CD14-positive monocyte (primary cell): ENCODE data around the gene DENND11. TPM values are rescaled to one million over a fixed set of nuclear protein-coding genes. Genes with fewer than 3 reads are reported as not detected.

Experiments
- DNase-seq, 3 donors: peaks; one replicate each; pipeline ENCODE4 v3.0.0-alpha.2; 2011 to 2022
- H2AFZ ChIP-seq: 2 replicates; pipeline ENCODE4 v1.6.0; 2012; ENCODE audit warnings: mild to moderate bottlenecking, low read depth, low read length, inconsistent platforms; ENCODE audit not compliant: insufficient read depth, poor library complexity, severe bottlenecking
- H3K27ac ChIP-seq, 2 donors: 1 replicate in 1 of 2; 2 replicates in 1 of 2; pipeline ENCODE4 v1.5.1; 2012 to 2013; ENCODE audit warnings: low read length in 2 of 2, control low read depth in 1 of 2, inconsistent platforms in 1 of 2, low read depth in 1 of 2, mild to moderate bottlenecking in 1 of 2
- H3K27me3 ChIP-seq, 2 donors: one replicate each; pipeline versions ENCODE4 v1.6.0 to v1.6.1; 2011 to 2013; ENCODE audit warnings: low read length in 2 of 2; ENCODE audit not compliant: control insufficient read depth in 2 of 2, insufficient read depth in 2 of 2
- H3K36me3 ChIP-seq, 2 donors: replicated peaks in 1 of 2; 1 replicate in 1 of 2; 2 replicates in 1 of 2; pipeline versions ENCODE4 v1.5.1 to v1.6.1; 2012 to 2013; ENCODE audit warnings: low read length in 2 of 2, control low read depth in 1 of 2, inconsistent platforms in 1 of 2, mild to moderate bottlenecking in 1 of 2; ENCODE audit not compliant: insufficient read depth in 2 of 2, control insufficient read depth in 1 of 2
- H3K4me1 ChIP-seq, 2 donors: 1 replicate in 1 of 2; 2 replicates in 1 of 2; pipeline versions ENCODE4 v1.5.1 to v1.6.1; 2012 to 2013; ENCODE audit warnings: low read length in 2 of 2, control low read depth in 1 of 2, inconsistent platforms in 1 of 2, mild to moderate bottlenecking in 1 of 2, moderate library complexity in 1 of 2; ENCODE audit not compliant: insufficient read depth in 2 of 2, control insufficient read depth in 1 of 2
- H3K4me2 ChIP-seq: replicated peaks from 2 replicates; pipeline ENCODE3; 2012; ENCODE audit warnings: low read length, moderate library complexity, mild to moderate bottlenecking; ENCODE audit not compliant: poor library complexity, severe bottlenecking; ENCODE audit errors: extremely low read depth
- H3K4me3 ChIP-seq, 3 experiments: fragments of 200-600 bp in 1 of 3; sonication (generic) in 1 of 3; replicated peaks in 1 of 3; 1 replicate in 2 of 3; 2 replicates in 1 of 3; pipeline ENCODE4 v1.5.1; 2011 to 2013; ENCODE audit warnings: low read length in 3 of 3, mild to moderate bottlenecking in 3 of 3, control low read depth in 2 of 3, low read depth in 2 of 3, inconsistent platforms in 1 of 3, moderate library complexity in 1 of 3
- H3K79me2 ChIP-seq: 2 replicates; pipeline ENCODE4 v1.6.0; 2012; ENCODE audit warnings: mild to moderate bottlenecking, control low read depth, inconsistent platforms, low read length, moderate library complexity; ENCODE audit not compliant: insufficient read depth
- H3K9ac ChIP-seq: 2 replicates; pipeline ENCODE4 v1.6.0; 2017; ENCODE audit warnings: low read length, mild to moderate bottlenecking; ENCODE audit not compliant: insufficient read depth, poor library complexity, severe bottlenecking
- H3K9me3 ChIP-seq, 2 donors: replicated peaks in 1 of 2; 1 replicate in 1 of 2; 2 replicates in 1 of 2; pipeline versions ENCODE4 v1.5.1 to v1.6.1; 2012 to 2013; ENCODE audit warnings: low read length in 2 of 2, control low read depth in 1 of 2; ENCODE audit not compliant: control insufficient read depth in 1 of 2, insufficient read depth in 1 of 2
- H4K20me1 ChIP-seq: 2 replicates; pipeline ENCODE4 v1.6.0; 2012; ENCODE audit warnings: mild to moderate bottlenecking, low read length, control low read depth, moderate library complexity; ENCODE audit not compliant: insufficient read depth
- H3K27ac Mint-ChIP-seq, 7 donors: one replicate each; pipeline ENCODE4 v1.8.0; 2020; ENCODE audit warnings: mild to moderate bottlenecking in 7 of 7, mixed read lengths in 7 of 7, moderate library complexity in 6 of 7, inconsistent platforms in 2 of 7
- H3K27me3 Mint-ChIP-seq, 3 donors: one replicate each; pipeline ENCODE4 v1.8.0; 2021 to 2022; ENCODE audit warnings: low read depth in 3 of 3, mild to moderate bottlenecking in 3 of 3, mixed read lengths in 3 of 3, moderate library complexity in 3 of 3, inconsistent platforms in 1 of 3
- H3K36me3 Mint-ChIP-seq, 2 donors: one replicate each; pipeline ENCODE4 v1.8.0; 2020; ENCODE audit warnings: mixed read lengths in 2 of 2, inconsistent platforms in 1 of 2, mild to moderate bottlenecking in 1 of 2
- H3K4me1 Mint-ChIP-seq: one replicate; pipeline ENCODE4 v1.8.0; 2020; ENCODE audit warnings: mild to moderate bottlenecking, mixed read lengths
- H3K4me3 Mint-ChIP-seq, 2 donors: one replicate each; pipeline ENCODE4 v1.8.0; 2020; ENCODE audit warnings: mild to moderate bottlenecking in 2 of 2, mixed read lengths in 2 of 2, moderate library complexity in 1 of 2
- H3K9me3 Mint-ChIP-seq, 7 donors: one replicate each; pipeline ENCODE4 v1.8.0; 2020 to 2022; ENCODE audit warnings: mixed read lengths in 7 of 7, mild to moderate bottlenecking in 6 of 7, moderate library complexity in 6 of 7, inconsistent platforms in 2 of 7
- CTCF ChIP-seq: fragments of 200-600 bp; IDR thresholded peaks from one replicate; pipeline ENCODE4 v1.8.0; 2022; ENCODE audit warnings: antibody characterized with exemption, mild to moderate bottlenecking
- WGBS: methylation state at CpG from one replicate; pipeline ENCODE4 v1.1.5; 2013; ENCODE audit warnings: missing lambda C conversion rate; ENCODE audit not compliant: insufficient coverage; 5-methylcytosine and 5-hydroxymethylcytosine counted together
- intact Hi-C, 2 donors: fragments of 100-400 bp; cut with micrococcal nuclease; formaldehyde crosslinking; loops; one replicate each; pipeline versions ENCODE4 v1.15.0 to v1.15.1; 2023
- polyA plus RNA-seq, 3 donors: library from polyadenylated mRNA; depleted of rRNA in 1 of 3; unstranded in 2 of 3; stranded (reverse) in 1 of 3; fragments of 300-500 nt in 2 of 3; fragments of >200 nt in 1 of 3; fragmentation: Illumina TruSeq in 2 of 3; gene quantifications; 1 replicate in 2 of 3; 2 replicates in 1 of 3; pipeline ENCODE4 v1.2.3, GENCODE V29; 2012 to 2021

Gene DENND11
- polyA plus RNA-seq, 3 donors: 1.4 to 4.7 (median 1.9) TPM

GRCh38 chr7:141722529-141722928 is 20.6 kb upstream of the DENND11 start:
- no peaks in the 10 kb centered on the region for H3K79me2 ChIP-seq
- H3K4me3 ChIP-seq: no peak overlapping the region
- H3K36me3 ChIP-seq: no peaks in the 10 kb centered on the region
- no peaks in the 10 kb centered on the region for H3K4me1 ChIP-seq
- H3K9me3 Mint-ChIP-seq: no peaks in the 10 kb centered on the region
- H3K27me3 Mint-ChIP-seq: peaks cover 0 to 1% (median 0%) of the 10 kb centered on the region in 3 donors
- no peaks in the 10 kb centered on the region for H4K20me1 ChIP-seq
- intact Hi-C loops: no loop called here
- H3K9me3 ChIP-seq: no peaks in the 10 kb centered on the region
- TF ChIP-seq CTCF: no peak
- H3K27ac Mint-ChIP-seq: no peak overlapping the region
- no peaks in the 10 kb centered on the region for H3K36me3 Mint-ChIP-seq
- H3K4me3 Mint-ChIP-seq: no peak overlapping the region
- H3K4me1 Mint-ChIP-seq: no peaks in the 10 kb centered on the region
- H3K27me3 ChIP-seq: no peaks in the 10 kb centered on the region
- no peak overlapping the region for H3K27ac ChIP-seq
- H2AFZ ChIP-seq: no peak overlapping the region
- no CpG with 5 or more reads among the region's 2 CpGs for WGBS
- no peak overlapping the region for H3K9ac ChIP-seq
- H3K4me2 ChIP-seq: no peak overlapping the region
- no peak for DNase-seq

DNA sequence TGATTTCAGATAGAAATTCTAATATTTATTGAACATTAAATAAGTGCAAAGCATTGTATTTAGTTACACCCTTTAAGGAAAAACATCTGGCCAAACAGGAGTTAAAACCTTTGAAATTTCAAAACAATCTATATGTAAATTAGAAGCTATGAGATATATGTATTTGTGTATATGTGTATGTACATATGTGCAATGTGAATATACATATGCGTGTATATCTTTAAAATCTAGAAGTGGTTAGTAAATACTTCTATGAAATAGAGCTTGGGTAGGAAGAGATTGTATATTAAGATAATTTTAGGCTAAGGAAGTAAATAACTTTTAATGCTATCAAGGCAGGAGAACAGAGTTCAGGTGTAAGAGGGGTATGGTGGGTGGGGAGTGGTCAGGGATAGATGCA is 15.5 kb upstream of the DENND11 start:
- H3K27ac Mint-ChIP-seq: no peak overlapping the region
- no peak for TF ChIP-seq CTCF
- no peaks in the 10 kb centered on the region for H3K4me1 Mint-ChIP-seq
- Histone ChIP-seq H3K4me1 (no peaks in the 10 kb centered on the region), H3K4me3 (no peak overlapping the region), H3K27ac (no peak overlapping the region), H3K9ac (no peak overlapping the region), H2AFZ (no peak overlapping the region), H3K9me3 (no peaks in the 10 kb centered on the region), H3K4me2 (no peak overlapping the region), H4K20me1 (no peaks in the 10 kb centered on the region), H3K27me3 (no peaks in the 10 kb centered on the region), H3K36me3 (no peaks in the 10 kb centered on the region), H3K79me2 (no peaks in the 10 kb centered on the region)
- intact Hi-C loops: no loop called here
- H3K9me3 Mint-ChIP-seq: no peaks in the 10 kb centered on the region
- no CpG with 5 or more reads among the region's 1 CpG for WGBS
- no peak for DNase-seq
- no peak overlapping the region for H3K4me3 Mint-ChIP-seq
- peaks cover 0 to 3% (median 1%) of the 10 kb centered on the region in 3 donors for H3K27me3 Mint-ChIP-seq
- H3K36me3 Mint-ChIP-seq: no peaks in the 10 kb centered on the region
